HepG2 (cell line): ENCODE data around the gene SULT1A3. TPM values are rescaled to one million over a fixed set of nuclear protein-coding genes. Genes with fewer than 3 reads are reported as not detected.

Source experiments
- ASH2L ChIP-seq: fragments of 300-600, 200-600 bp; sonication (generic); IDR thresholded peaks from 2 replicates; pipeline ENCODE4 v1.7.0; 2017; ENCODE audit warnings: low read depth, mild to moderate bottlenecking, moderate library complexity, mixed read lengths, low read length; ENCODE audit not compliant: insufficient read length
- DNMT3B ChIP-seq: conservative IDR thresholded peaks from 2 replicates; pipeline ENCODE4 v1.6.1; 2016; ENCODE audit warnings: missing biosample characterization, control low read depth
- ESRRA ChIP-seq: sonication (generic); formaldehyde crosslinking; IDR thresholded peaks from 2 replicates; pipeline ENCODE4 v1.5.1; 2020; ENCODE audit warnings: mild to moderate bottlenecking, low read depth, missing genetic modification reagents
- IKZF5 ChIP-seq: IDR thresholded peaks from 2 replicates; pipeline ENCODE4 v1.6.1; 2018; ENCODE audit warnings: missing genetic modification reagents, mild to moderate bottlenecking, missing compliant biosample characterization
- KLF12 ChIP-seq: sonication (generic); formaldehyde crosslinking; IDR thresholded peaks from 2 replicates; pipeline ENCODE4 v1.4.0; 2020; ENCODE audit warnings: missing genetic modification reagents, borderline replicate concordance
- MAZ ChIP-seq, 2 experiments: sonication (generic) in 1 of 2; formaldehyde crosslinking in 1 of 2; IDR thresholded peaks; 2 replicates each; pipeline versions ENCODE4 v1.5.0 to v1.6.1; 2012 to 2020; ENCODE audit warnings: low read depth in 2 of 2, mild to moderate bottlenecking in 2 of 2, borderline replicate concordance in 1 of 2, improper control_type of control experiment in 1 of 2, low read length in 1 of 2, missing genetic modification reagents in 1 of 2, moderate library complexity in 1 of 2
- MYPOP ChIP-seq: sonication (generic); formaldehyde crosslinking; IDR thresholded peaks from 2 replicates; pipeline ENCODE4 v1.8.1; 2023; ENCODE audit warnings: mild to moderate bottlenecking, moderate library complexity, missing genetic modification reagents
- PHF20 ChIP-seq: sonication (generic); formaldehyde crosslinking; IDR thresholded peaks from 2 replicates; pipeline ENCODE4 v1.5.0; 2020; ENCODE audit warnings: mild to moderate bottlenecking, missing genetic modification reagents
- PRDM4 ChIP-seq: sonication (generic); formaldehyde crosslinking; IDR thresholded peaks from 2 replicates; pipeline ENCODE4 v1.9.0; 2021; ENCODE audit warnings: missing genetic modification reagents, borderline replicate concordance
- SRSF1 ChIP-seq: fragments of 200-400 bp; formaldehyde crosslinking; optimal IDR thresholded peaks from 2 replicates; pipeline ENCODE3; 2017; ENCODE audit warnings: mild to moderate bottlenecking, low read depth, low read length, moderate library complexity
- YEATS4 ChIP-seq: sonication (generic); formaldehyde crosslinking; IDR thresholded peaks from 2 replicates; pipeline ENCODE4 v1.4.0; 2020; ENCODE audit warnings: missing genetic modification reagents, borderline replicate concordance
- ZBTB3 ChIP-seq: sonication (generic); formaldehyde crosslinking; IDR thresholded peaks from 2 replicates; pipeline ENCODE4 v1.4.0; 2020; ENCODE audit warnings: low read depth, mild to moderate bottlenecking, moderate library complexity, missing genetic modification reagents, borderline replicate concordance
- ZBTB39 ChIP-seq: sonication (generic); formaldehyde crosslinking; IDR thresholded peaks from 2 replicates; pipeline ENCODE4 v1.5.0; 2020; ENCODE audit warnings: missing genetic modification reagents
- ZKSCAN5 ChIP-seq: sonication (generic); formaldehyde crosslinking; IDR thresholded peaks from 2 replicates; pipeline ENCODE4 v1.5.1; 2020; ENCODE audit warnings: mild to moderate bottlenecking, missing genetic modification reagents
- ZMYM2 ChIP-seq: sonication (generic); formaldehyde crosslinking; IDR thresholded peaks from 2 replicates; pipeline ENCODE4 v1.8.0; 2022; ENCODE audit warnings: mild to moderate bottlenecking, missing genetic modification reagents
- ZNF441 ChIP-seq: sonication (generic); formaldehyde crosslinking; IDR thresholded peaks from 2 replicates; pipeline ENCODE4 v1.7.0; 2021; ENCODE audit warnings: missing genetic modification reagents, borderline replicate concordance
- ZNF451 ChIP-seq: sonication (generic); formaldehyde crosslinking; IDR thresholded peaks from 2 replicates; pipeline ENCODE4 v1.5.0; 2020; ENCODE audit warnings: mild to moderate bottlenecking, missing genetic modification reagents
- ZNF784 ChIP-seq: sonication (generic); formaldehyde crosslinking; IDR thresholded peaks from 2 replicates; pipeline ENCODE4 v1.5.1; 2020; ENCODE audit warnings: missing genetic modification reagents, mild to moderate bottlenecking, borderline replicate concordance
- ZSCAN25 ChIP-seq: sonication (generic); formaldehyde crosslinking; IDR thresholded peaks from 2 replicates; pipeline ENCODE4 v1.8.0; 2022; ENCODE audit warnings: mild to moderate bottlenecking, missing genetic modification reagents
- polyA plus RNA-seq, 8 experiments: library from polyadenylated mRNA; depleted of rRNA in 3 of 8; stranded (reverse) in 7 of 8; unstranded in 1 of 8; fragments of >200 nt; fragmentation: Illumina TruSeq in 4 of 8; extraction: Trizol in 4 of 8; gene quantifications; 2 replicates each; pipeline versions ENCODE4 v1.2.1 to v1.2.3, GENCODE V29; 2011 to 2016; ENCODE audit warnings: low read depth in 4 of 8, missing spikeins in 1 of 8, mixed read lengths in 1 of 8; ENCODE audit not compliant: insufficient read depth in 1 of 8
- total RNA-seq, 5 experiments: library from RNA; depleted of rRNA; stranded (reverse); fragments of >200 nt; fragmentation: Illumina TruSeq; extraction: Trizol; gene quantifications; 2 replicates each; pipeline ENCODE4 v1.2.3, GENCODE V29; 2016; ENCODE audit warnings: low read depth in 1 of 5

SULT1A3 gene
- total and polyA plus RNA-seq, 2 of the 13 experiments (the other 11 are each of a cell fraction or from before 2014, with no cell fraction given) = 21.0 to 28.3 TPM

GRCh38 chr16:30185683-30186421 is 13.2 kb upstream of the SULT1A3 start (continued):
- TF ChIP-seq YEATS4 (CRISPR knock-in tag) (no peak), ZNF441 (CRISPR knock-in tag) (no peak), ZBTB39 (0 out of 2 replicates have a peak, but pooled peaks have one; percentile 25), ZNF451 (CRISPR knock-in tag) (no peak), ZBTB3 (CRISPR knock-in tag) (no peak), ASH2L (no peak), IKZF5 (CRISPR knock-in tag) (0 out of 2 replicates have a peak, but pooled peaks have one; percentile 12), DNMT3B (no peak), PRDM4 (CRISPR knock-in tag) (no peak), KLF12 (CRISPR knock-in tag) (no peak), SRSF1 (no peak), ZSCAN25 (CRISPR knock-in tag) (peak; percentile 55; the same call in 1 of the 2 replicates), MYPOP (CRISPR knock-in tag) (no peak), ZKSCAN5 (no peak), ZMYM2 (CRISPR knock-in tag) (no peak), PHF20 (CRISPR knock-in tag) (no peak), ESRRA (CRISPR knock-in tag) (no peak), ZNF784 (CRISPR knock-in tag) (no peak), MAZ (IDR thresholded peaks at IDR 0.05; ENCODE audit: borderline replicate concordance, low read depth, low read length) (no peak), MAZ (CRISPR knock-in tag; IDR thresholded peaks at IDR 0.05; ENCODE audit: low read depth) (no peak)
